H9 (cell line): ENCODE results near the gene BRICD5. TPM values are rescaled to one million over a fixed set of nuclear protein-coding genes. Genes with fewer than 3 reads are reported as not detected.
A peak's percentile ranks its signal among the peaks of the same experiment; 100 is the strongest.

Experiments used
- DNase-seq: peaks from one replicate; pipeline ENCODE4 v3.0.0-alpha.2; 2017
- H2AFZ ChIP-seq: one replicate; pipeline ENCODE4 v1.6.1; 2013; ENCODE audit warnings: mild to moderate bottlenecking, low read length, control low read depth, moderate library complexity
- H2AK5ac ChIP-seq: 2 replicates; pipeline ENCODE4 v1.6.1; 2013; ENCODE audit warnings: low read length, control low read depth, mixed read lengths; ENCODE audit not compliant: insufficient read length
- H2BK120ac ChIP-seq: one replicate; pipeline ENCODE4 v1.6.1; 2013; ENCODE audit warnings: low read depth, mild to moderate bottlenecking, low read length, control low read depth, inconsistent platforms; ENCODE audit not compliant: poor library complexity, severe bottlenecking
- H2BK12ac ChIP-seq: 2 replicates; pipeline ENCODE4 v1.6.1; 2013; ENCODE audit warnings: low read length, control low read depth, mixed read lengths, low read depth; ENCODE audit not compliant: insufficient read length
- H2BK15ac ChIP-seq: 2 replicates; pipeline ENCODE4 v1.6.1; 2013; ENCODE audit warnings: low read depth, low read length, control low read depth
- H2BK20ac ChIP-seq: one replicate; pipeline ENCODE4 v1.6.1; 2013; ENCODE audit warnings: low read depth, mild to moderate bottlenecking, low read length, control low read depth, inconsistent platforms; ENCODE audit not compliant: poor library complexity, severe bottlenecking
- H2BK5ac ChIP-seq: 2 replicates; pipeline ENCODE4 v1.6.1; 2013; ENCODE audit warnings: low read length, control low read depth, mixed read lengths; ENCODE audit not compliant: insufficient read length
- H3K14ac ChIP-seq: 2 replicates; pipeline ENCODE4 v1.6.1; 2013; ENCODE audit warnings: low read length, control low read depth; ENCODE audit not compliant: insufficient read depth
- H3K18ac ChIP-seq: 2 replicates; pipeline ENCODE4 v1.6.1; 2013; ENCODE audit warnings: low read depth, mild to moderate bottlenecking, mixed read lengths, low read length, control low read depth; ENCODE audit not compliant: insufficient read length
- H3K23ac ChIP-seq: 2 replicates; pipeline ENCODE4 v1.6.1; 2013; ENCODE audit warnings: low read length, control low read depth, mixed read lengths, low read depth; ENCODE audit not compliant: insufficient read length
- H3K23me2 ChIP-seq: 2 replicates; pipeline ENCODE4 v1.6.1; 2013; ENCODE audit warnings: low read depth, mild to moderate bottlenecking, mixed read lengths, low read length, control low read depth; ENCODE audit not compliant: insufficient read length, poor library complexity, severe bottlenecking
- H3K27ac ChIP-seq: 2 replicates; pipeline ENCODE4 v1.5.1; 2013; ENCODE audit warnings: low read length, control low read depth, mixed read lengths, low read depth; ENCODE audit not compliant: insufficient read length
- H3K27me3 ChIP-seq: 2 replicates; pipeline ENCODE4 v1.6.1; 2013; ENCODE audit warnings: low read length, control low read depth, inconsistent platforms; ENCODE audit not compliant: insufficient read depth
- H3K4ac ChIP-seq: 2 replicates; pipeline ENCODE4 v1.6.1; 2013; ENCODE audit warnings: low read depth, mild to moderate bottlenecking, control low read depth, inconsistent platforms, low read length, moderate library complexity
- H3K4me1 ChIP-seq: 2 replicates; pipeline ENCODE4 v1.6.1; 2013; ENCODE audit warnings: low read length, control low read depth, inconsistent platforms; ENCODE audit not compliant: insufficient read depth
- H3K4me2 ChIP-seq: 2 replicates; pipeline ENCODE4 v1.6.1; 2013; ENCODE audit warnings: low read length, control low read depth, mixed read lengths; ENCODE audit not compliant: insufficient read length, insufficient read depth
- H3K56ac ChIP-seq: 2 replicates; pipeline ENCODE4 v1.6.1; 2013; ENCODE audit warnings: low read depth, mild to moderate bottlenecking, mixed read lengths, low read length, control low read depth; ENCODE audit not compliant: insufficient read length
- H3K79me1 ChIP-seq: 2 replicates; pipeline ENCODE4 v1.6.1; 2013; ENCODE audit warnings: low read depth, mild to moderate bottlenecking, moderate library complexity, low read length, control low read depth, inconsistent platforms; ENCODE audit not compliant: insufficient read depth, poor library complexity, severe bottlenecking
- H3K79me2 ChIP-seq: 2 replicates; pipeline ENCODE4 v1.6.1; 2013; ENCODE audit warnings: low read length, control low read depth, inconsistent platforms; ENCODE audit not compliant: insufficient read depth
- H3K9ac ChIP-seq: 2 replicates; pipeline ENCODE4 v1.6.1; 2013; ENCODE audit warnings: low read length, control low read depth, mixed read lengths; ENCODE audit not compliant: insufficient read length; ENCODE audit errors: extremely low read depth
- H3K9me3 ChIP-seq: one replicate; pipeline ENCODE4 v1.6.1; 2013; ENCODE audit warnings: low read depth, low read length, inconsistent platforms; ENCODE audit not compliant: control insufficient read depth
- H3T11ph ChIP-seq: one replicate; pipeline ENCODE4 v1.6.1; 2013; ENCODE audit warnings: mild to moderate bottlenecking, low read length, control low read depth, inconsistent platforms
- H4K20me1 ChIP-seq: one replicate; pipeline ENCODE4 v1.6.1; 2013; ENCODE audit not compliant: control insufficient read depth, insufficient read length, insufficient read depth
- H4K5ac ChIP-seq: 2 replicates; pipeline ENCODE4 v1.6.1; 2013; ENCODE audit warnings: low read depth, mild to moderate bottlenecking, mixed read lengths, low read length, control low read depth; ENCODE audit not compliant: insufficient read length
- H4K8ac ChIP-seq: replicated peaks from 2 replicates; pipeline ENCODE4 v1.6.1; 2013; ENCODE audit warnings: low read length, control low read depth, mixed read lengths, low read depth; ENCODE audit not compliant: insufficient read length
- H4K91ac ChIP-seq: 2 replicates; pipeline ENCODE4 v1.6.1; 2013; ENCODE audit warnings: low read depth, mild to moderate bottlenecking, moderate library complexity, mixed read lengths, low read length, control low read depth; ENCODE audit not compliant: insufficient read length
- H3K27ac Mint-ChIP-seq, 3 experiments: 2 replicates in 2 of 3; 3 replicates in 1 of 3; pipeline ENCODE4 v1.8.0; 2020 to 2021; ENCODE audit warnings: mixed read lengths in 3 of 3, mild to moderate bottlenecking in 1 of 3, moderate library complexity in 1 of 3
- H3K27me3 Mint-ChIP-seq: 2 replicates; pipeline ENCODE4 v1.8.0; 2021; ENCODE audit warnings: low read depth, mild to moderate bottlenecking, moderate library complexity, mixed read lengths
- H3K36me3 Mint-ChIP-seq, 3 experiments: 2 replicates in 2 of 3; 3 replicates in 1 of 3; pipeline ENCODE4 v1.8.0; 2020 to 2021; ENCODE audit warnings: low read depth in 3 of 3, mixed read lengths in 3 of 3; ENCODE audit not compliant: insufficient read depth in 1 of 3
- H3K4me1 Mint-ChIP-seq, 2 experiments: 2 replicates each; pipeline ENCODE4 v1.8.0; 2020; ENCODE audit warnings: mixed read lengths in 2 of 2
- H3K4me3 Mint-ChIP-seq, 2 experiments: 2 replicates in 1 of 2; 3 replicates in 1 of 2; pipeline ENCODE4 v1.8.0; 2020 to 2021; ENCODE audit warnings: mild to moderate bottlenecking in 2 of 2, mixed read lengths in 2 of 2, moderate library complexity in 1 of 2
- H3K9me3 Mint-ChIP-seq, 2 experiments: 2 replicates in 1 of 2; 3 replicates in 1 of 2; pipeline ENCODE4 v1.8.0; 2020; ENCODE audit warnings: mild to moderate bottlenecking in 2 of 2, mixed read lengths in 2 of 2, moderate library complexity in 1 of 2
- WGBS: extraction: QIAGEN DNeasy Blood & Tissue Kit; methylation state at CpG from one replicate; pipeline ENCODE4 v1.1.7; 2013; ENCODE audit warnings: missing lambda C conversion rate, low lambda C conversion rate, mixed read lengths; ENCODE audit not compliant: insufficient read length; ENCODE audit errors: extremely low coverage; 5-methylcytosine and 5-hydroxymethylcytosine counted together
- total RNA-seq: library from RNA; stranded (reverse); gene quantifications from 2 replicates; pipeline ENCODE4 v1.2.1, GENCODE V29; 2021
- TF ChIP-seq, protein P1 (sequence below): fragments of 200-600 bp; sonication (generic); conservative IDR thresholded peaks from 3 replicates; pipeline ENCODE4 v1.8.0; 2021; ENCODE audit warnings: antibody characterized with exemption, mild to moderate bottlenecking

The BRICD5 gene
- total RNA-seq, 1 experiment from 2014 or later = 11.9 TPM

DNA sequence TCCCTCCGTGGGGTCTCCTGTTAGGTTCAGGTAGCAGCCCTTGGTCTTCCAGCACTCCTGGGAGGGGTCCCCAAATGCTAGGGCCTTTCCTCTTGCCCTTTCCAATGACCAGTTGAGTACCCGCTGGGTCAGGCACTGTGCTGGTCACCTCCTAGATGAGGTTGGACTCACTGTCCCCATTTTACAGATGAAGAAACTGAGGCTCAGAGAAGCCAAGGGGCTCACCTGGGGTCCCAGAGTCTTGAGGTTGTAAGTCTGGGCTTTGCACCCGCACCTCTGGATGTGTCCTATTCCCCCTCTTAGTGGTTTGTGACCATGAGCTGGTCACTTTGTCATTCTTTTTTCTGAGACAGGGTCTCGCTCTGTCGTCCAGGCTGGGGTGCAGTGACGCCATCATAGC is 12.9 kb downstream of the BRICD5 start:
- no peak overlapping the region for H4K91ac ChIP-seq
- no peak overlapping the region for H3K56ac ChIP-seq
- H3K23ac ChIP-seq = no peak overlapping the region
- H2AK5ac ChIP-seq = no peak overlapping the region
- Mint-ChIP-seq H3K4me3 (peak overlapping the region; percentile 54 to 73), H3K27me3 (peaks cover 57% of the 10 kb centered on the region), H3K9me3 (no peaks in the 10 kb centered on the region), H3K27ac (no peak overlapping the region), H3K4me1 (peaks cover 4% of the 10 kb centered on the region in 2 experiments; a peak in 1 of 4 replicates), H3K36me3 (no peaks in the 10 kb centered on the region)
- peaks cover 7% of the 10 kb centered on the region for H3K23me2 ChIP-seq
- H2BK20ac ChIP-seq = no peak overlapping the region
- H3T11ph ChIP-seq = no peak overlapping the region
- no peaks in the 10 kb centered on the region for H3K4me1 ChIP-seq
- no peak overlapping the region for H3K14ac ChIP-seq
- no peak overlapping the region for H3K27ac ChIP-seq
- H3K9ac ChIP-seq = no peak overlapping the region
- no peak for DNase-seq
- H2BK120ac ChIP-seq = no peak overlapping the region
- no peak overlapping the region for H2AFZ ChIP-seq
- no peaks in the 10 kb centered on the region for H3K79me1 ChIP-seq
- H4K8ac ChIP-seq = no peak overlapping the region
- H3K27me3 ChIP-seq = peaks cover 8% of the 10 kb centered on the region; the same call in 1 of the 2 replicates
- no peak overlapping the region for H2BK5ac ChIP-seq
- no peak overlapping the region for H3K4ac ChIP-seq
- H3K18ac ChIP-seq = no peak overlapping the region
- no CpG with 5 or more reads among the region's 6 CpGs for WGBS
- no peak overlapping the region for H3K4me2 ChIP-seq
- no peaks in the 10 kb centered on the region for H4K20me1 ChIP-seq
- no peak overlapping the region for H4K5ac ChIP-seq
- no peaks in the 10 kb centered on the region for H3K9me3 ChIP-seq
- H3K79me2 ChIP-seq = no peaks in the 10 kb centered on the region
- no peak overlapping the region for H2BK15ac ChIP-seq
- TF ChIP-seq, protein P1, sequence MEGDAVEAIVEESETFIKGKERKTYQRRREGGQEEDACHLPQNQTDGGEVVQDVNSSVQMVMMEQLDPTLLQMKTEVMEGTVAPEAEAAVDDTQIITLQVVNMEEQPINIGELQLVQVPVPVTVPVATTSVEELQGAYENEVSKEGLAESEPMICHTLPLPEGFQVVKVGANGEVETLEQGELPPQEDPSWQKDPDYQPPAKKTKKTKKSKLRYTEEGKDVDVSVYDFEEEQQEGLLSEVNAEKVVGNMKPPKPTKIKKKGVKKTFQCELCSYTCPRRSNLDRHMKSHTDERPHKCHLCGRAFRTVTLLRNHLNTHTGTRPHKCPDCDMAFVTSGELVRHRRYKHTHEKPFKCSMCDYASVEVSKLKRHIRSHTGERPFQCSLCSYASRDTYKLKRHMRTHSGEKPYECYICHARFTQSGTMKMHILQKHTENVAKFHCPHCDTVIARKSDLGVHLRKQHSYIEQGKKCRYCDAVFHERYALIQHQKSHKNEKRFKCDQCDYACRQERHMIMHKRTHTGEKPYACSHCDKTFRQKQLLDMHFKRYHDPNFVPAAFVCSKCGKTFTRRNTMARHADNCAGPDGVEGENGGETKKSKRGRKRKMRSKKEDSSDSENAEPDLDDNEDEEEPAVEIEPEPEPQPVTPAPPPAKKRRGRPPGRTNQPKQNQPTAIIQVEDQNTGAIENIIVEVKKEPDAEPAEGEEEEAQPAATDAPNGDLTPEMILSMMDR = no peak
- no peak overlapping the region for H2BK12ac ChIP-seq
